Suppressor macrophage (primary cell): ENCODE measurements around the gene GPR155.
A peak's percentile ranks its signal among the peaks of the same experiment; 100 is the strongest.

Source experiments
- DNase-seq, 4 experiments: peaks; one replicate each; pipeline ENCODE4 v3.0.0-alpha.2; 2020 to 2022
- total RNA-seq, 17 experiments: gene quantifications; one replicate each; lab custom pipeline; 2026; ENCODE audit warnings: mixed read lengths in 6 of 17, inconsistent platforms in 3 of 17; lab: John Stamatoyannopoulos, UW

The GPR155 gene
- total RNA-seq: 0.85 to 28.7 (median 9.7) reads per million in 17 experiments

GRCh38 chr2:174486563-174487107 is at the start of gene GPR155:
TSS of gene GPR155 (minus strand) at chr2:174487029. CDS start at chr2:174481956, 5,073 bp downstream.
- peak; percentile 3 to 75 (median 38) for DNase-seq

GRCh38 chr2:174535757-174536703 is 49.2 kb upstream of the GPR155 start:
- no peak for DNase-seq

- no peak for DNase-seq
These were observed 48.3 kb upstream of the GPR155 start for GRCh38 chr2:174535083-174535482.

GRCh38 chr2:174529916-174530315 is 43.1 kb upstream of the GPR155 start:
- DNase-seq: no peak

- DNase-seq: no peak
These were observed 41.1 kb upstream of the GPR155 start for GRCh38 chr2:174527959-174528358.

- no peak for DNase-seq
These were observed 40.4 kb upstream of the GPR155 start for GRCh38 chr2:174527101-174527721.

GRCh38 chr2:174524527-174524926 is 37.7 kb upstream of the GPR155 start:
- peak; percentile 75 to 94 (median 86) for DNase-seq

- peak; percentile 69 to 92 (median 80) for DNase-seq
These were observed 35.7 kb upstream of the GPR155 start for GRCh38 chr2:174522553-174522952.

GRCh38 chr2:174518395-174518794 is 31.6 kb upstream of the GPR155 start:
- no peak for DNase-seq

- DNase-seq: peak in 3 of 4 experiments; percentile 21 to 45 (median 42)
These were observed 29.9 kb upstream of the GPR155 start for GRCh38 chr2:174516501-174517378.

GRCh38 chr2:174512345-174512744 is 25.5 kb upstream of the GPR155 start:
- no peak for DNase-seq

- no peak for DNase-seq
These were observed 24.9 kb upstream of the GPR155 start for GRCh38 chr2:174511580-174512260.

GRCh38 chr2:174510583-174511189 is 23.9 kb upstream of the GPR155 start:
- DNase-seq: peak in 1 of 4 experiments; percentile 15

GRCh38 chr2:174503161-174503809 is 16.5 kb upstream of the GPR155 start:
- DNase-seq: no peak

- peak in 3 of 4 experiments; percentile 51 to 66 (median 62) for DNase-seq
These were observed 12.5 kb upstream of the GPR155 start for GRCh38 chr2:174499371-174499770.

- peak in 1 of 4 experiments; percentile 9 for DNase-seq
These were observed 8.7 kb upstream of the GPR155 start for GRCh38 chr2:174495365-174496012.

GRCh38 chr2:174493549-174494331 is 6.9 kb upstream of the GPR155 start:
- peak in 1 of 4 experiments; percentile 13 for DNase-seq

- peak; percentile 33 to 72 (median 53) for DNase-seq
These were observed 6.2 kb upstream of the GPR155 start for GRCh38 chr2:174492963-174493431.

GRCh38 chr2:174491947-174492346 is 5.1 kb upstream of the GPR155 start:
- DNase-seq: no peak
